PC-3 (cell line): ENCODE results near the gene CAPZB.

Source experiments
- EZH2 ChIP-seq: fragments of 300-600 bp; sonication (generic); IDR thresholded peaks from one replicate; pipeline ENCODE4 v1.6.1; 2017; ENCODE audit warnings: antibody characterized with exemption, mild to moderate bottlenecking, low read length; ENCODE audit not compliant: unreplicated experiment
- EZH2phosphoT487 ChIP-seq: fragments of 300-600 bp; sonication (generic); IDR thresholded peaks from 2 replicates; pipeline ENCODE4 v1.6.1; 2018; ENCODE audit warnings: mild to moderate bottlenecking, antibody characterized with exemption, low read length, borderline replicate concordance
- TF ChIP-seq, protein P1 (sequence below): fragments of 300-600 bp; sonication (generic); conservative IDR thresholded peaks from 2 replicates; pipeline ENCODE4 v1.5.1; 2017; ENCODE audit warnings: antibody characterized with exemption, low read depth, mild to moderate bottlenecking, low read length

- TF ChIP-seq, protein P1, sequence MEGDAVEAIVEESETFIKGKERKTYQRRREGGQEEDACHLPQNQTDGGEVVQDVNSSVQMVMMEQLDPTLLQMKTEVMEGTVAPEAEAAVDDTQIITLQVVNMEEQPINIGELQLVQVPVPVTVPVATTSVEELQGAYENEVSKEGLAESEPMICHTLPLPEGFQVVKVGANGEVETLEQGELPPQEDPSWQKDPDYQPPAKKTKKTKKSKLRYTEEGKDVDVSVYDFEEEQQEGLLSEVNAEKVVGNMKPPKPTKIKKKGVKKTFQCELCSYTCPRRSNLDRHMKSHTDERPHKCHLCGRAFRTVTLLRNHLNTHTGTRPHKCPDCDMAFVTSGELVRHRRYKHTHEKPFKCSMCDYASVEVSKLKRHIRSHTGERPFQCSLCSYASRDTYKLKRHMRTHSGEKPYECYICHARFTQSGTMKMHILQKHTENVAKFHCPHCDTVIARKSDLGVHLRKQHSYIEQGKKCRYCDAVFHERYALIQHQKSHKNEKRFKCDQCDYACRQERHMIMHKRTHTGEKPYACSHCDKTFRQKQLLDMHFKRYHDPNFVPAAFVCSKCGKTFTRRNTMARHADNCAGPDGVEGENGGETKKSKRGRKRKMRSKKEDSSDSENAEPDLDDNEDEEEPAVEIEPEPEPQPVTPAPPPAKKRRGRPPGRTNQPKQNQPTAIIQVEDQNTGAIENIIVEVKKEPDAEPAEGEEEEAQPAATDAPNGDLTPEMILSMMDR: no peak
- TF ChIP-seq EZH2 (no peak), EZH2phosphoT487 (no peak)
Observed at GRCh38 chr1:19327301-19327700, 158.0 kb downstream of the CAPZB start.
